HG02678 (cell line): Measurements from ENCODE around the gene NEURL1B.
"Not testable (repeated sequence)": the region's sequence is repeated elsewhere in the genome, so short reads cannot be mapped to it uniquely, and the experiment has no call there.

Experiments used
- ATAC-seq: cut with Tn5 transposase; IDR thresholded peaks from one replicate; pipeline ENCODE4 v1.9.1; 2021; ENCODE audit warnings: mild to moderate bottlenecking, moderate library complexity; ENCODE audit not compliant: unreplicated experiment

Gene NEURL1B

DNA sequence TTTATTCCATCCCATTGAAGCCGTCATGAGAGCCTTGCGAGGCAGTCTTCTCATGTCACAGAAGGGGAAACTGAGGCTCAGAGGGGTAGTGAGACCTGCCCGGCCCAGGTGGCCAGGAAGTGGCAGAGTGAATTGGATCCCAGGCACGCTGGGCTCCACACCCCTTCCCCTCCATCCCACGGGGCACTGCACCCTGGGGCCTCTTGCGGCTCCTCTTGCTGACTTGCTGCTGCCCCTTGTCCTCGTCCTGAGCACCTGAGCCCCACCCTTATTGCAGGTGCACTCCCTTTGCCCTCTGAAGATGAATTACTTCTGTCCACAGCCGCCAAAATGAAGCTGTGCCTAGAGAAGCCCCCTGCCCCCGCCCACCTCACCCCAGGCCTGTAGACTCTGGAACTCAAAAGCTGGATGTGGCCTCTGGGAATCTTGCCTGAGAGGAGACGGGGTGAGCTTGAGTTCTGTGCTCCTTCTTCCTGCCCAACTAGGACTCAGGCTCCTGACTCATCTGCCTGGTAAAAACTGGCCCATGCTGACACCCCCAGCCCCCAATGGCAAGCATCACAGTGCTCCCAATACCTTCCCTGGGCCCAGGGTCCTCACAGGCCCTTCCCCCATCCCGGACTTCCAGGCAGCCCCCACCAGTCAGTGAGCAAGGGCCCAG lies 6.4 kb downstream of the NEURL1B start:
- ATAC-seq = no peak

DNA sequence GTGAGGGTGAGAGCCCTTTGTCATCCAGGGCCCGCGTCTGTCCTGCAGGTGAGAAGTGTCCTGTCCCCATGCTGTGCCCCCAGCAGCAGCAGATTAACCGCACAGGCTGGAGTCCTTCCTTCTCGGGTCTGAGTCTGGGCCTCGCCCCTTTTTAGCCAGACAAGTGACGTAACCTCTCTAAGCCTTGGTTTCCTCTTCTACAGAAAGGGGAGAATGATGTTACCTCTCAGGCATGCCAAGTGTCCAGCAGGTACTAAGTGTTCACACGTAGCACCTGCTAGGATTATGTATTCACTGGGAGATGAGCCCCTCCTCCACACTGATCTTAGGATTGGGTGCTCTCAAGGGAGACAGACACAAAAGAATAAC lies 6.9 kb downstream of the NEURL1B start:
- no peak for ATAC-seq

DNA sequence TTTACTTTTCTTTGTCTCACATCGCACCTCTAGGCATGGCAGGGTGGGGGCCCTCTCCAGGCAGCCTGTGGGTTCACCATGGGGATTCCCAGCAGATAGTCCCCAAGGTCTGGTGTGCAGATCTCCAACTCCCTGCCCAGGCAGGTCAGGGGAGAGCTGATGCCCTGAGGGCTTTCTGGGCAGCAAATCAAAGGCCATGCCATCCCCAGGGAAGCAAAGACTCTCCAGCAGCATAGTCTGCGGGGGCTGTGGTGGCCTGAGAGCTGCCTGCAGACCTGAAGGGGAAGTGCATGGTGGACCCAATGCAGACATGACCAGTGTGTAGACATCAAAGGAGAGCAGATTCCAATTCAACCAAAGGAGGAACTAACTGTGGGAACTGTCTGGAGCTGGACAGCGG lies 7.7 kb downstream of the NEURL1B start:
- no peak for ATAC-seq

DNA sequence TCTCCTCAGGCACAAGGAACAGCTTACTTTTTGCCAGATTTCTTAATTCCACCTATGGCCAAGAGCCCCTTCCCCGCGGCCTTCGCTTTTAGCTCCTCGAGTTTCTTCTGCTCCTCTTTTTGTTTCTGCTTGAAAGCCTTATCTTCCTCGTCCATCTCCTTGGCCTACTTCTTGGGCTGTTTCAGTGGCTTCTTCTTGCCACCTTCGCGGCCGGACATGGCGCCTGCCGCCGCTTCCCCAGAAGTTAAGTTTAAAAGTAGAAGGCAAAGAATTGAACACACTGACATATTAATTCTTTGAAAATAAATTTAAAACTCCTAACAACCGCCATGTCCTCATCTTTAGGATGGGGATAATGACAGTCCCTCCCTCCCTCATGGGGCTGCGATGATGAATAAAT lies 15.4 kb downstream of the NEURL1B start:
- not testable (repeated sequence) for ATAC-seq

DNA sequence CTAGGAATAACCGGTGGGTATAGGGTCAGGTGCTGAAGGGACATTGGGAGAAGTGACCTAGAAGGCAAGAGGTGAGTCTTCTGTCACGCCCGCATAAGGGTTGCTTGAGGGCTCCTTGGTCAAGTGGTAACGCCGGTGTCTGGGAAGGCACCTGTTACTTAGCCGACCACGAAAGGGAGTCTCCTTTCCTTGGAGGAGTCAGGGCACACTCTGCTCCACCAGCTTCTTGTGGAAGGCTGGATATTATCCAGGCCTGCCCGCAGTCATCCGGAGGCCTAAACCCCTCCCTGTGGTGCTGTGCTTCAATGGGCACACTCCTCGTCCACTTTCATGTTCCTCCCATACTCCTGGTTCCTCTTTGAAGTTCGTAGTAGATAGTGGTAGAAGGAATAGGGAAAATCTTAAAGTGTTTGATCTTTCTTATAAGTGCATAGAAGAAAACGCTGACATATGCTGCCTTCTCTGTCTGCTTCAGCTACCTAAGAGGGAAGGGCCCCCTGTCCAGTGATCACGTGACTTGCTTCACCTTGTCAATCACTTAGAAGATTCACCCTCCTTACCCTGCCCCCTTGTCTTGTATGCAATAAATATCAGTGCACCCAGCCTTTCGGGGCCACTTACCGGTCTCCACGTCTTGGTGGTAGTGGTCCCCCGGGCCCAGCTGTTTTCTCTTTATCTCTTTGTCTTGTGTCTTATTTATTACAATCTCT lies 16.6 kb downstream of the NEURL1B start:
- not testable (repeated sequence) for ATAC-seq

DNA sequence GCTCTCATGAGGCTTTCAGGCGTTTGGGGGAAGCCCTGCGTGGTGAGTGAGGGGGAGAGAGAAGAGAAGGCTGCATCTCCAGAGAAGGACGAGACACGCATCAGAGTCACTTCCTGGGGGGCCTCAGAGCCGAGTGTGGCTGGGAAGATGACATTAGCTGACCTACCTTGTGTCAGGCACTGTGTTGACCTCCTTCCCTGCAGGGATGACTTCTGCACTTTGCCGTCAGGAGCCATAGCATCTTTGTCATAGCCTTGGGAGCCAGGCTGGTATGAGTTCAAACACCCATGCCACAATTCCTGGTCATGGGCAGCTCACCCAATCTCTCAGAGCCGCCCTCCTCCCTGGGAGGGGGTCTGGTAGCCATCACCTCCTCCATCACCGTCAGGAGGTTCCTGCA lies 17.3 kb downstream of the NEURL1B start:
- ATAC-seq = no peak

DNA sequence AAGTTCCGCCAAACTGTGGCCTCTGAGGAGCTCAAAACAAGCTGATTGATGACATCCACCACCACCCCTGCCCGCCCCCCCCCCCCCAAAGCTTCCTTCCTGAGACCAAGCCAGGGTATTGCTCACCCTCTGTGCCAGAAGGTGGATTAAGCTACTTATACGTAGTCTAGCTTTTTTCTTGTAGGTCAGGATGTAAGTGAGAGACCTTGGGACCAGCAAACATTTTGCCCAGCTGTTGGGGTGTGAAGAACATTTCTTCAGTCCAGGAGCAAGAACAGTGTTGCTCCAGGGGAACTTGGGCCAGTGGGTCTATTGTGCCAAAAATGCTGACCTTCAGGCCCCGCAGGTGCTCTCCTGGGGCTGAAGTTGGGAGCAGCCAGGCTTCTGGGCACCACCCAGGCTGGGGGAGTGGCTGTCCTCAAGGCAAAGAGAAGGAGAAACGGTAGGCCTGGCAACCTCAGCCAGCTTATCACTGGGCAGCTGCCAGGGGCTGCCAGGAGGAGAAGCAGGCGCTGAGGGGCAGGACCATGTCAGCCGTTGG lies 18.0 kb downstream of the NEURL1B start:
- no peak for ATAC-seq

DNA sequence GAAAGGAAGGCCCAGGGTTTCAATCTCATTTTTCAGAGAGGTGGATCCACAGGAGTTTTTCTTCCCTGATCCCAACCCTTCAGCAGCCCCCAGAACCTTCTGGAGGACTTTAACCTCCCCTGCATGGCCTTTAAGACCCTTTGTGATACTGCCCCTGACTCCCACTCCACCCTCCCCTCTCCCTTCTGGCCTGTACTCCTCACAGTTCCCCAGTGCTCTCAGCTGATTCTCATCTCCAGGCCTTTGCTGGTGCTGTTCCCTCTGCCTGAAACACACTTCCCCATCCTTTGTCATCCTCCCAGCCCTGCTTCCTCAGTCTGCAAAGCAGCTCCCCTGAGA lies 18.5 kb downstream of the NEURL1B start:
- ATAC-seq = no peak

DNA sequence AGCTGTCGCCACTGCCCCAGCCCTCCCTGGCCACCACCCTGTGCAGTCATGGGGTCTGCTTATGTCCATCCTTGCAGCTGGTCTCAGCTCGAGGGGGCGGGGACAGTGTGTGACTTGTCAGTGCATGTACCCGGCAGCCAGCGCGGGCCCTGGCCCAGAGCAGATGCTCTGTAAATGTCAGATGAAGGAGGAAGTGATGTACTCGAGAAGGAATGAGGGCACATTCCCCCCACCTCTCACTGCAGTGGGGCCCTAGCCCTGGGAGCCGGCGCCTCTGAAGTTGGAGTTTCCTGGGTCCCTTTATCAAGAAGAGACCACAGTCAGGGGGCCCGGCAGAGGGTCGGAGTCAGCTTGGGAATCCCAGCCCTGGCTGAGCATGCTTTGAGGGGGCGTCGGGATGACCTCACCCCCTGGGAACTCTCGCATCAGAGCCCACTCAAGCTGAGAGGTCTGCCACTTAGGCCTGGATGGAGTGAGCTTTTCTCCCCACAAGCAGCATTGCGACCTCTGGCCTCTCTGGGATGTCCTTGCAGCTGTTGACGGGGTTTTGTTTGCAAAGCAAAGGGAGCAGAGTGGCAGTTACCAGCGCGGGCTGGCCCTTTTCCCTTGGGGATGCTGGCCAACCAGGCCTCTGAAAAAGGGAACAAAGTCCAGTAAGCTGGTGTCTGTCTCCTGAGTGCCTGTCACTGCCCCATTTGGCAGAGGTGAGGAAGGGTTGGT lies 19.0 kb downstream of the NEURL1B start:
- ATAC-seq = no peak

DNA sequence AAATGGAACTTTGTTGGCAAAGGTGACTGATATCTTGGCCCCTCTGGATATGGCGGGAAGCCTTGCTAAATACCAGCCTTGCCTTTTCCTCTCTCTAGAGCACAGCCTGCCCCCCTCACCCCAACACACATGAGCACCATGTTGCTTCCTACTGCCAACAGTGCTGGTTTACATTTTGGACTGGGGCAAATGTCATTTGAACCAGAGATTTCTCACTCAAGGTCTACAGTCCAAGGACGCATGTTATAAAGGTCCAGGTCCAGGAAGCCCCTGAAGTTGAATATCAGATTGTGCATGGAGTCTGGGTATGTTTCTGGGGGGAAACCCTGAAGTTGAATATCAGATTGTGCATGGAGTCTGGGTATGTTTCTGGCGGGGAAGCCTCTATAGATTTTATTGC lies 19.9 kb downstream of the NEURL1B start:
- ATAC-seq = no peak

DNA sequence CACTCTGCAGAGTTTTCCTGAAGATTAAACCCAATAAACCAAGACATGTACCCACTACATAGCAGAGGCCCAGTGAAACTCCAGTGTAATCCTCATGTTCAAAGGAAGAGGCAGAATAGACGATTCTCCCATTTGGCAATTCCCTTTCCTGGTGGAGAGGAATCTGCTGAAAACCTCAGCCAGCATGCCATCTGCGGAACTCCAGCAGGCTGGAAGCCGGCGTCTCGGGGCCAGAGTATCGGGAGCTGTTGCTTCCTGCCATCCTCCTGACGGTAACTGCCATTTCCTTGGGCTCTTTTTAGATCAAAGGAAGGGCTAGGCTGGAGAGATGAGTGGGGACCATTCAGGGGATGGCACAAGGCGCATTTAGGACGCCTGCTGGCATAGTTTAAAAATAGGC lies 20.5 kb downstream of the NEURL1B start:
- ATAC-seq = no peak

DNA sequence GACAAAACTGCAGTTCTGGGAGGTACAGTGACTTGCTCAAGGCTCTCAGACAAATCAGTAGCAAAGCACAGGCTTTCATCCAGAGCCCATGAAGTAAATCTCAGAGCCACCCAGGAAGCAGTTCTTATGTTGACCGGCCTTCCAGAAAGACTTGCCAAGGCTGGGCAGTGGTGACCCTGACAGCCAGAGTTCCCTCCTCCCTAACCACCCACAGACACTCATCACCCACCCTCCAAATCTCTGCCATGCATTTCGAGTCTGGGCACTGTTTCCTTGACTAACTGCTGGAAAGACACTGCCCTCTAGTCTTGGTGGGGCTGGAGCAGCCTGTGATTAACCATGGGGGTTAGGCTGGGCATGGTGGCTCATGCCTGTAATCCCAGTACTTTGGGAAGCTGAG lies 21.5 kb downstream of the NEURL1B start:
- no peak for ATAC-seq

DNA sequence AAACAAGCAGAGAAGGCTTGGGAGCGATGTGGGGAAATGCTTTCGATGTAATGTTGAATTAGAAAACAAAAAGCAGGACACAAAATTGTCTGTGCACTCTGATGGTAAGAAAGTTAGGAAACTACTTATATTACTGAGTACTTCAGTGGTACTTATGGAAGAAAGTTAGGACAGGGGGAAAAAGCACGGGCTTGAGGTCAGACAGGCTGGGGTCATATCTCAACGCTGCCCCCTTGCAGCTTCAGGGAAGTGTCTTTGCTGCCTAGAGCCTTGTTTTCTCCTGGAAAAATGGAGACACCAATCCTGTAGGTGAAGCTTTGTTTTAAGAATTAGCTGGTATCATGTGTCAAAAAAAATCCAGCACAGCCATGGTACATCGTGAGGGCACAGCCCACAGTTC lies 23.0 kb downstream of the NEURL1B start:
- no peak for ATAC-seq

DNA sequence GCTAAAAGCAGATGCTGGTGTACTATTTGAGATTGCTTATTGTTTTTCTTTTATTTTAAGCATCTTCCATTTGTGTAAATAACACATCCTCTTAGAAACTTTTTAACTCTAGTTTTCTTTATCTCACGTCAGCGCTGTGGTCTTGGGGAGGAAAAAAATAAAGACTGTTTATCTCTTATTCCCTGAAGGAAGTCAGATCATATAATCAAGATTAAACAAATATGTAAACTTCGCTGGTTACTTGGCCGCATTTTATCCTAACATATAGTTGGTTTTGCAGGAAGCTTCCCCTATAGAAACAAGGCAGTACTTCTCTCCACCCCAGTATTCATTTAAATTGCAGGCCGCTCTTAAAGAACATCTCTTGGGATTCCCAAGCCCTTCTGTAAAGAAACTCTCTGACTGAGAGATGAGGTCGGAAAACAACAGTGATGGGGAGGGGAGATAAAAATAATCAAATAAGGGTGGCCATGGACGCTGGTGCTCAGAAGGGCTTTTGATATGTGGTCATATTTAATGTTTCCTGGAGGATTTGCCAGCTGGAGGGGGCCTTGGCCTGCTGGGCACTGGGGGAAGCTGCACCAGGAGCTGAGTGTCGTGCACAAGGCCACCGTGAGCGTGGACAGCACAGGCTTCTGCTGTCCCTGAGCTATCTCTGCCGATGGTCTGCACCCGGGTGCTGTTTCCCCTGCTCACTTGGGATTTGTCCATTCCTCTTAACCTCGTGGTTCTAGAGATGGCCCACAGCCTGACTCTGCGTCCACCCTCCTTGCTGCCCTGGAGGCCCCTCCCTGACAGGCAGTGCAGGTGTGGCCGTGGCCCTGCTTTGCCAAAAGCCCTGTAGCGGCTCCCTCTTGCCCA lies 23.8 kb downstream of the NEURL1B start:
- ATAC-seq = no peak

DNA sequence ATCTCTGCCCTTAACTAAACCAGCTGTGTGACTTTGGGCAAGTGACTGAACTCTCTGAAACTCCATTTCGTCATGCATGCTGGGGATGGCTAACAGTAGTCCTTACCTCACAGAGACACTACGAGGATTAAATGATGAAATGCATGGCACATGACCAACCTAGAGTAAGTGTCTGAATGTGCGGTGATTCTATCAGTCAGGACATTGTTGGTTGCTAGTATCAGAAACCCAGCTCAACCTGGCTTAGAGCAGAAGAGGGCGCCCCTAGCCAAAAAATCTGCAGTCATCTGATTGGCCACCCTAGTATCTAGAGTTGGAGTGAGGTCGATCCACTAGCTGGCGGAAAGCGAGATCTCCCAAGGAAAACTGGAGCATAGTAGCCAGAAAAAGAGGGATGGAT lies 25.2 kb downstream of the NEURL1B start:
- no peak for ATAC-seq

DNA sequence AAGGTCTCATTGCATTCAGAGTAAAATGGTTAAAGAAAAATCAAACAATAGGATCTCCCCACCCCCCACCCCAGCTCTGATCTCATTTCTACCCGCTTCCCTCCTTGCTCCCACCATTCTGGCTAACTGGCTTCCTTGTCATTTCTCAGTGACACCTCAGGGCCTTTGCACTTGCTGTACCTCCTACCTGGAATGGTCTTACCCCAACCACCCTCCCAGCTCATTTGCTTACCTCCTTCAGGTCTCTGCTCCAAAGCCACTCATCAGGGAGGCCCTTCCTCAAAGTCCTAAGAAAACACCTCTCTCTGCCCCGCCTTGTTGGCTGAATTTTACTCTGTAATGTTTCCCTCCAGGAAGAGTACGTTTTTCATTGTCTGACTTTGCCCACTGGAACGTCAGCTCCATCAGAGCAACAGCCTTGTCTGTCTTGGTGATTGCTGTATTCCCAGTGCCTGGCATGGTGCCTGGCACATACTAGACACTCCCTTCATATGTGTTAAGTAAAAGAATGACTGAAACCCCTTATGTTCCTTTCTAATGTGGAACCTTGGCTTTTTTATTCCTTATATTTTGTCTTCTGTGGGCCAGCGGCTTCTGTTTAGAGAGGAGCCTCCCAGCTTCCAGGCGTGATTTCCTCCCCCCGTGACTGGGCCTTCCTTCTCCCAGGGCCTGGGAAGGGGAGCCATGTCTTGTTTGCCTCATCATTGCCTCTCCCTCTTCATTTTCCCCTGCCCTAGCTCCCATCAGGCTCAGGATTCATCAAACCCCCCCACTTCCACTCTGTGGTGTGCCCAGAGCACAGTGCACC lies 26.9 kb downstream of the NEURL1B start:
- ATAC-seq = no peak

DNA sequence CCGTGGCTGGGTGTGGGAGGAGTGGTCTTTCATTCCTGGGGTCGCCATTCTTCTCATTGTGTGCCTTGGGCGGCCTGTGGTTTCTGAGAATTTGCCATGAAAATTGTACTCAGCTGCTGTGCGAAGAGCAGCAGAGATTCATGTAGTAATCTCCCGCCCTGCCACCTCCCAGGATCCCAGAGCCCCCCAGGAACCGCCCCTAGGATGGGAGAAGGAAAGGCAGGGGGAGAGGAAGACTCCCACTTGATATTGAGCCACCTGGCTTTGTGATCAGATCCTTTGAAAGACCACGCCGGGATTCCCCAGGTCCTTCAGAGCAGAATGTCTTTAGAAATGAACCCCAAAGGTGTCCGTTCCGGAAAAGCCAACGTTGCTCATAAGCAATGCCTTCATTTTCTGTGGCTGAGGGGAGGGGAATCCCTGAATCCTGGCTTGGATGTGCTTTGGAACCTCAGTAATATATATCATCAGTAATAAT lies 27.6 kb downstream of the NEURL1B start:
- no peak for ATAC-seq

DNA sequence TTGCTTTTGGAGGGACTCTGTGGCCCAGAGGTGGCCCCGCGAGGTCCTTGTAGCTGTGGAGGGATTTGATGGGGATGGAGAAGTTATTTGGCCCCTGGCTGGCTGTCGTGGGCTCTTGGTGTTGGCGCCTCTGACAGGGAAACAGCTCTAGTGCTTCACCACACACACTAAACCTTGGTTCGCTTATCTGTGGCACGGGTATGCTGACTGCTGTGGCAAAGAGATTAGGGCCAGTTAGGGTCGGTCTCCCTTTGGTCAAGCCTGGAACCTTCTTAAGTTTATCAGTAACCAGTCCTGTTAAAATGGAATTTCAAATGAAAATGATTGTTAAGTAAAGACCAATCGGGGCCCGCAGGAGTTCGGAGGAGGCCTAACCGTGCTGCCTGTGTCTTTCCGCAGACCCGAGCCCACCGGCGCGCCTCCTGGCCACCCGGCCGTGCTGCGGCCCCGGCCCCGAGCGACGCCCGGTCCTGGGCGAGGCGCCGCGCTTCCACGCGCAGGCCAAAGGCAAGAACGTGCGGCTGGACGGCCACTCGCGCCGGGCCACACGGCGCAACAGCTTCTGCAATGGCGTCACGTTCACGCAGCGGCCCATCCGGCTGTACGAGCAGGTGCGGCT lies 28.4 kb downstream of the NEURL1B start:
- ATAC-seq = no peak

DNA sequence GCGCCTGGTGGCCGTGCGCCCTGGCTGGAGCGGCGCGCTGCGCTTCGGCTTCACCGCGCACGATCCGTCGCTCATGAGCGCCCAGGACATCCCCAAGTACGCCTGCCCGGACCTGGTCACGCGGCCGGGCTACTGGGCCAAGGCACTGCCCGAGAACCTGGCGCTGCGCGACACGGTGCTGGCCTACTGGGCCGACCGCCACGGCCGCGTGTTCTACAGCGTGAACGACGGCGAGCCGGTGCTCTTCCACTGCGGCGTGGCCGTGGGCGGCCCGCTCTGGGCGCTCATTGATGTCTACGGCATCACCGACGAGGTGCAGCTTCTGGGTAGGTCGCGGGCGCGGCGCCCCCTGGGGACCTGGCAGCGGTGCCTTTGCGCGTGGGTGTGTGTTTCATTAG lies 28.9 kb downstream of the NEURL1B start:
- ATAC-seq = no peak

DNA sequence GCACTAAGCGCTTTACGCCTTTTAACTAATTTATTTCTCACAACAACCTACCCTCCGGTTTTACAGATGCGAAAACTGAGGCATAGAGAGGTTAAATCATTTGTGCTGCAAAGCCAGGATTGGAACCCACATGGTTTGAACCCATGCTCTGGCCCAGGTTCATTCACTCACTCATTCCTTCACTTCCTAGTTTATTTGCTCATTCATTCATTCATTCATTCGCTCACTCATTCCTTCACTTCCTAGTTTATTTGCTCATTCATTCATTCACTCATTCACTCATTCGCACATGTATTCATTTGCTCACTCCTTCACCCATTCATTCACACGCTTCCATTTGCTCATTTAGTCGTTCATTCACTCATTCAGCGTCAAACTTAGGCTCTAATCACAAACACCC lies 29.4 kb downstream of the NEURL1B start:
- ATAC-seq = no peak
